OCI-LY7 (cell line): ENCODE results near the gene CHST8.

Experiments
- EZH2phosphoT487 ChIP-seq: fragments of 200-600 bp; sonication (generic); IDR thresholded peaks from 2 replicates; pipeline ENCODE4 v1.6.1; 2018; ENCODE audit warnings: low read depth, borderline replicate concordance, mild to moderate bottlenecking, mixed run types, antibody characterized with exemption, low read length, moderate library complexity, mixed read lengths
- TF ChIP-seq, protein P1 (sequence below): fragments of 200-600 bp; sonication (generic); conservative IDR thresholded peaks from 2 replicates; pipeline ENCODE4 v1.5.1; 2014; ENCODE audit warnings: mild to moderate bottlenecking, antibody characterized with exemption, low read length, moderate library complexity, mixed read lengths

DNA sequence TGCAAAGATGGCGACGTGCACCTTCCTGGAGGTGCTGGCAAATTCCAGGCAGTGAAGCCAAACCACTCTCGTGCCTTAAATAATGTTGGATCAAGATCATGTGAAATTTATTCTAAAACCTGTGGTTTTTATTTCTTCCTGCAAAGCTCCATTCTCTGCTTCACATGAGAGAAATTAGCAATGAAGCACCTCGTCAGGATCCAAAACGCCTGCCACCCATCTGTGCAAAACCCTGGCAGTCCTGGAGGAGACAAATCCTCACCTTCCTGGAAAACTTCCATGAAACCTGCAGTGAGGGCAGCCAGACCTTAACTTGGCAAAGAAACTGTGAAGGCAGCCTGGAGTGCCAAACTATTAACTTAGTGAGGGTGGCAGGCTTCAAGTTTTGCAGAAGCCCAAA, 47.6 kb downstream of the CHST8 start:
- TF ChIP-seq, protein P1, sequence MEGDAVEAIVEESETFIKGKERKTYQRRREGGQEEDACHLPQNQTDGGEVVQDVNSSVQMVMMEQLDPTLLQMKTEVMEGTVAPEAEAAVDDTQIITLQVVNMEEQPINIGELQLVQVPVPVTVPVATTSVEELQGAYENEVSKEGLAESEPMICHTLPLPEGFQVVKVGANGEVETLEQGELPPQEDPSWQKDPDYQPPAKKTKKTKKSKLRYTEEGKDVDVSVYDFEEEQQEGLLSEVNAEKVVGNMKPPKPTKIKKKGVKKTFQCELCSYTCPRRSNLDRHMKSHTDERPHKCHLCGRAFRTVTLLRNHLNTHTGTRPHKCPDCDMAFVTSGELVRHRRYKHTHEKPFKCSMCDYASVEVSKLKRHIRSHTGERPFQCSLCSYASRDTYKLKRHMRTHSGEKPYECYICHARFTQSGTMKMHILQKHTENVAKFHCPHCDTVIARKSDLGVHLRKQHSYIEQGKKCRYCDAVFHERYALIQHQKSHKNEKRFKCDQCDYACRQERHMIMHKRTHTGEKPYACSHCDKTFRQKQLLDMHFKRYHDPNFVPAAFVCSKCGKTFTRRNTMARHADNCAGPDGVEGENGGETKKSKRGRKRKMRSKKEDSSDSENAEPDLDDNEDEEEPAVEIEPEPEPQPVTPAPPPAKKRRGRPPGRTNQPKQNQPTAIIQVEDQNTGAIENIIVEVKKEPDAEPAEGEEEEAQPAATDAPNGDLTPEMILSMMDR, result no peak
- no peak for TF ChIP-seq EZH2phosphoT487
